ENCODE data around the gene PDE8A.

PDE8A gene

GRCh38 chr15:85031944-85032558, 50.4 kb downstream of the PDE8A start:
- intact Hi-C loops (cut with DNase I; ENCODE audit: low total_unique reads), result no loop called here
- Histone ChIP-seq H3K4me3 (no peak overlapping the region), H3K27me3 (no peaks in the 10 kb centered on the region), H3K4me1 (peaks cover 0 to 65% (median 21%) of the 10 kb centered on the region in 4 donors), H3K27ac (no peak overlapping the region), H3K9me3 (no peaks in the 10 kb centered on the region), H3K36me3 (no peaks in the 10 kb centered on the region)
- no peak for DNase-seq
- no peak for TF ChIP-seq CTCF (IDR thresholded peaks at IDR 0.05)

GRCh38 chr15:85033148-85033547, 51.5 kb downstream of the PDE8A start:
- H3K4me1 ChIP-seq, result peaks cover 0 to 55% (median 14%) of the 10 kb centered on the region in 4 donors
- no peaks in the 10 kb centered on the region for H3K36me3 ChIP-seq
- DNase-seq, result no peak
- TF ChIP-seq CTCF (IDR thresholded peaks at IDR 0.05), result no peak
- no peaks in the 10 kb centered on the region for H3K9me3 ChIP-seq
- intact Hi-C loops (cut with DNase I; ENCODE audit: low total_unique reads), result no loop called here
- no peak overlapping the region for H3K4me3 ChIP-seq
- no peaks in the 10 kb centered on the region for H3K27me3 ChIP-seq
- no peak overlapping the region for H3K27ac ChIP-seq

- DNase-seq, result no peak
- H3K4me1 ChIP-seq, result peaks cover 0 to 44% (median 10%) of the 10 kb centered on the region in 4 donors
- no peak for TF ChIP-seq CTCF (IDR thresholded peaks at IDR 0.05)
- no peaks in the 10 kb centered on the region for H3K9me3 ChIP-seq
- H3K27me3 ChIP-seq, result no peaks in the 10 kb centered on the region
- H3K36me3 ChIP-seq, result no peaks in the 10 kb centered on the region
- H3K27ac ChIP-seq, result no peak overlapping the region
- intact Hi-C loops (cut with DNase I; ENCODE audit: low total_unique reads), result no loop called here
- H3K4me3 ChIP-seq, result no peak overlapping the region
Measured at GRCh38 chr15:85034276-85034675, 52.6 kb downstream of the PDE8A start.

GRCh38 chr15:85035980-85036379, 54.3 kb downstream of the PDE8A start:
- intact Hi-C loops (cut with DNase I; ENCODE audit: low total_unique reads), result no loop called here
- DNase-seq, result no peak
- Histone ChIP-seq H3K4me3 (no peak overlapping the region), H3K27me3 (no peaks in the 10 kb centered on the region), H3K9me3 (no peaks in the 10 kb centered on the region), H3K4me1 (peaks cover 0 to 31% (median 5%) of the 10 kb centered on the region in 4 donors), H3K27ac (no peak overlapping the region), H3K36me3 (no peaks in the 10 kb centered on the region)
- no peak for TF ChIP-seq CTCF (IDR thresholded peaks at IDR 0.05)

- Histone ChIP-seq H3K36me3 (no peaks in the 10 kb centered on the region), H3K4me1 (peaks cover 0 to 23% (median 4%) of the 10 kb centered on the region in 4 donors), H3K4me3 (no peak overlapping the region), H3K27ac (no peak overlapping the region), H3K9me3 (no peaks in the 10 kb centered on the region), H3K27me3 (no peaks in the 10 kb centered on the region)
- TF ChIP-seq CTCF (IDR thresholded peaks at IDR 0.05), result no peak
- intact Hi-C loops (cut with DNase I; ENCODE audit: low total_unique reads), result no loop called here
- DNase-seq, result no peak
Measured at GRCh38 chr15:85036716-85037115, 55.1 kb downstream of the PDE8A start.

GRCh38 chr15:85037641-85038040, 56.0 kb downstream of the PDE8A start:
- no peaks in the 10 kb centered on the region for H3K27me3 ChIP-seq
- H3K27ac ChIP-seq, result no peak overlapping the region
- H3K9me3 ChIP-seq, result no peaks in the 10 kb centered on the region
- no peaks in the 10 kb centered on the region for H3K36me3 ChIP-seq
- intact Hi-C loops (cut with DNase I; ENCODE audit: low total_unique reads), result no loop called here
- DNase-seq, result no peak
- TF ChIP-seq CTCF (IDR thresholded peaks at IDR 0.05), result no peak
- H3K4me3 ChIP-seq, result no peak overlapping the region
- peaks cover 0 to 16% (median 4%) of the 10 kb centered on the region in 4 donors for H3K4me1 ChIP-seq

All from tibial artery (tissue), 4 donors.